ENCODE results near the gene CDADC1. TPM values are rescaled to one million over a fixed set of nuclear protein-coding genes. Genes with fewer than 3 reads are reported as not detected.

Gene CDADC1
- total and polyA plus RNA-seq, 2 of the 13 experiments (the other 11 are each of a cell fraction or from before 2014, with no cell fraction given): 2.4 to 9.0 TPM

- no peak overlapping the region for H3K4me3 ChIP-seq (replicated peaks in 1 of 3; ENCODE audit: insufficient read depth in 1 of 3, low read depth in 2 of 3, low read length in 3 of 3)
- intact Hi-C loops (cut with micrococcal nuclease; ENCODE audit: unreplicated experiment) (no loop called here), in situ Hi-C loops (cut with HindIII; ENCODE audit: extremely low pct_ligation_motif_present, low pct_unique_long_range_greater_than_20kb) (no loop called here)
- ATAC-seq (no peak), FAIRE-seq (no peak), DNase-seq (ENCODE audit: low spot score) (no peak)
- peaks cover 4% of the 10 kb centered on the region for H3K79me2 ChIP-seq (ENCODE audit: insufficient read depth, low read length)
- no TSS peak for BruUV-seq (replicated peaks)
- POLR2A ChIA-PET: no interaction called here
- no peak overlapping the region for H3K4me2 ChIP-seq (ENCODE audit: low read depth, low read length)
- H3K36me3 ChIP-seq (replicated peaks in 1 of 2; ENCODE audit: control insufficient read depth in 1 of 2, insufficient read depth in 2 of 2, low read length in 2 of 2): peaks cover 5 to 34% of the 10 kb centered on the region in 2 experiments
- TF ChIP-seq ZNF777 (CRISPR knock-in tag; IDR thresholded peaks at IDR 0.05): no peak
- TF ChIP-seq SMARCE1 (IDR thresholded peaks at IDR 0.05; ENCODE audit: borderline replicate concordance): no peak
- TF ChIP-seq TIGD3 (CRISPR knock-in tag; IDR thresholded peaks at IDR 0.05; ENCODE audit: borderline replicate concordance): no peak
- TF ChIP-seq AGO1 (IDR thresholded peaks at IDR 0.05; ENCODE audit: low read depth, low read length, poor library complexity, severe bottlenecking): no peak
- TF ChIP-seq JUN (CRISPR knock-in tag; IDR thresholded peaks at IDR 0.05): no peak
- TF ChIP-seq ZNF605 (CRISPR knock-in tag; IDR thresholded peaks at IDR 0.05): no peak
- no peak for TF ChIP-seq LBX2 (CRISPR knock-in tag; IDR thresholded peaks at IDR 0.05; ENCODE audit: borderline replicate concordance)
- H2AFZ ChIP-seq (ENCODE audit: low read length): no peak overlapping the region
- no peak overlapping the region for H3K27ac ChIP-seq (ENCODE audit: extremely low read length, insufficient read depth, low read length)
- no peaks in the 10 kb centered on the region for H3K27me3 ChIP-seq (ENCODE audit: control insufficient read depth in 1 of 2, insufficient read depth in 2 of 2, low read length in 2 of 2)
- WGBS (ENCODE audit: low lambda C conversion rate): 90% methylated on average over 1 of the region's 1 CpG
- H3K9ac ChIP-seq (ENCODE audit: insufficient read depth, low read depth, low read length): no peak overlapping the region
- no peaks in the 10 kb centered on the region for H4K20me1 ChIP-seq (ENCODE audit: insufficient read depth, low read length)
- CTCF ChIA-PET (ENCODE audit: low intra/inter-chr PET ratio, low total read pairs): no interaction called here
- no peaks in the 10 kb centered on the region for H3K9me3 ChIP-seq (ENCODE audit: low read length)
- peaks cover 16% of the 10 kb centered on the region for H3K4me1 ChIP-seq (ENCODE audit: insufficient read depth, low read length)
These were observed 6.3 kb downstream of the CDADC1 start for GRCh38 chr13:49254007-49254406.

- FAIRE-seq (no peak), DNase-seq (ENCODE audit: low spot score) (no peak), ATAC-seq (no peak)
- intact Hi-C loops (cut with micrococcal nuclease; ENCODE audit: unreplicated experiment): no loop called here
- H2AFZ ChIP-seq (ENCODE audit: low read length): no peak overlapping the region
- no peak overlapping the region for H3K4me3 ChIP-seq (replicated peaks in 1 of 3; ENCODE audit: insufficient read depth in 1 of 3, low read depth in 2 of 3, low read length in 3 of 3)
- no peaks in the 10 kb centered on the region for H3K79me2 ChIP-seq (ENCODE audit: insufficient read depth, low read length)
- H4K20me1 ChIP-seq (ENCODE audit: insufficient read depth, low read length): no peaks in the 10 kb centered on the region
- H3K9me3 ChIP-seq (ENCODE audit: low read length): no peaks in the 10 kb centered on the region
- ChIA-PET CTCF (ENCODE audit: low intra/inter-chr PET ratio, low total read pairs) (no interaction called here), POLR2A (no interaction called here)
- no peak overlapping the region for H3K4me2 ChIP-seq (ENCODE audit: low read depth, low read length)
- in situ Hi-C loops (cut with HindIII; ENCODE audit: extremely low pct_ligation_motif_present, low pct_unique_long_range_greater_than_20kb): no loop called here
- TF ChIP-seq MATR3 (CRISPR knock-in tag; IDR thresholded peaks at IDR 0.05): no peak
- no peak for TF ChIP-seq ZNF674 (CRISPR knock-in tag; IDR thresholded peaks at IDR 0.05; ENCODE audit: low read depth)
- TF ChIP-seq EP300 (IDR thresholded peaks at IDR 0.05; ENCODE audit: low read depth in 2 of 2, low read length in 2 of 2): no peak
- TF ChIP-seq EP300 (CRISPR knock-in tag; IDR thresholded peaks at IDR 0.05; ENCODE audit: borderline replicate concordance): no peak
- no peak for TF ChIP-seq REXO4 (CRISPR knock-in tag; IDR thresholded peaks at IDR 0.05; ENCODE audit: borderline replicate concordance)
- TF ChIP-seq ZNF282 (IDR thresholded peaks at IDR 0.05; ENCODE audit: partially characterized antibody): no peak
- TF ChIP-seq RBM39 (IDR thresholded peaks at IDR 0.05; ENCODE audit: low read depth, low read length, poor library complexity, severe bottlenecking): no peak
- TF ChIP-seq JARID2 (CRISPR knock-in tag; IDR thresholded peaks at IDR 0.05; ENCODE audit: insufficient replicate concordance): no peak
- TF ChIP-seq BRCA1 (CRISPR knock-in tag; IDR thresholded peaks at IDR 0.05): no peak
- peaks cover 10 to 53% of the 10 kb centered on the region in 2 experiments for H3K36me3 ChIP-seq (replicated peaks in 1 of 2; ENCODE audit: control insufficient read depth in 1 of 2, insufficient read depth in 2 of 2, low read length in 2 of 2)
- BruUV-seq (replicated peaks): no TSS peak
- H3K9ac ChIP-seq (ENCODE audit: insufficient read depth, low read depth, low read length): no peak overlapping the region
- 100% methylated on average over 2 of the region's 2 CpGs for WGBS (ENCODE audit: low lambda C conversion rate)
- H3K4me1 ChIP-seq (ENCODE audit: insufficient read depth, low read length): no peaks in the 10 kb centered on the region
- H3K27me3 ChIP-seq (ENCODE audit: control insufficient read depth in 1 of 2, insufficient read depth in 2 of 2, low read length in 2 of 2): no peaks in the 10 kb centered on the region
- no peak overlapping the region for H3K27ac ChIP-seq (ENCODE audit: extremely low read length, insufficient read depth, low read length)
These were observed 9.1 kb downstream of the CDADC1 start for GRCh38 chr13:49256841-49257240.

Measured in HepG2 (cell line).